PC-9 (cell line): Measurements from ENCODE around the gene MYO10. TPM values are rescaled to one million over a fixed set of nuclear protein-coding genes. Genes with fewer than 3 reads are reported as not detected.

Experiments
- BruUV-seq: library from RNA; stranded (reverse); fragments of 400-500 nt; replicated peaks from 2 replicates; lab custom pipeline; 2021; lab: Mats Ljungman, UMichigan
- CTCF ChIA-PET: fragments of 300-600 bp; sonication (Branson Sonifier 250); formaldehyde crosslinking; loops from one replicate; lab custom pipeline; 2022; ENCODE audit warnings: antibody characterized with exemption; lab: Charles Lee
- POLR2A ChIA-PET: fragments of 300-600 bp; sonication (Branson Sonifier 250); formaldehyde crosslinking; loops from one replicate; lab custom pipeline; 2022; ENCODE audit warnings: antibody characterized with exemption; ENCODE audit not compliant: unreplicated experiment; lab: Charles Lee
- DNase-seq, 2 experiments: peaks; one replicate each; pipeline versions ENCODE4 v3.0.0 to v3.0.0-alpha.2; 2015 to 2022; ENCODE audit warnings: mixed read lengths in 1 of 2
- H2AFZ ChIP-seq: fragments of 200-600 bp; sonication (generic); 2 replicates; pipeline ENCODE4 v1.8.1; 2017; ENCODE audit warnings: antibody characterized with exemption
- H3F3A ChIP-seq: fragments of 200-600 bp; sonication (generic); 2 replicates; pipeline ENCODE4 v1.8.1; 2017; ENCODE audit warnings: antibody characterized with exemption, mild to moderate bottlenecking, low read depth; ENCODE audit not compliant: insufficient read depth
- H3K27ac ChIP-seq: fragments of 200-600 bp; sonication (generic); 2 replicates; pipeline ENCODE4 v1.6.1; 2016; ENCODE audit warnings: mixed run types
- H3K27me3 ChIP-seq: fragments of 200-600 bp; sonication (generic); 2 replicates; pipeline ENCODE4 v1.6.1; 2016; ENCODE audit warnings: low read depth, mixed run types; ENCODE audit not compliant: insufficient read depth
- H3K36me3 ChIP-seq: fragments of 200-600 bp; sonication (generic); 2 replicates; pipeline ENCODE4 v1.6.1; 2016; ENCODE audit warnings: low read depth, mixed run types
- H3K4me1 ChIP-seq: fragments of 200-600 bp; sonication (generic); replicated peaks from 2 replicates; pipeline ENCODE4 v1.6.1; 2016; ENCODE audit warnings: mixed run types; ENCODE audit not compliant: insufficient read depth
- H3K4me2 ChIP-seq: fragments of 200-600 bp; sonication (generic); 2 replicates; pipeline ENCODE4 v1.6.1; 2017; ENCODE audit warnings: mixed run types
- H3K4me3 ChIP-seq: fragments of 200-600 bp; sonication (generic); 2 replicates; pipeline ENCODE4 v1.6.1; 2016; ENCODE audit warnings: mixed run types
- H3K79me2 ChIP-seq: fragments of 200-600 bp; sonication (generic); 2 replicates; pipeline ENCODE4 v1.6.1; 2017; ENCODE audit warnings: low read depth, mixed run types
- H3K9me2 ChIP-seq: fragments of 200-600 bp; sonication (generic); 2 replicates; pipeline ENCODE4 v1.8.1; 2017; ENCODE audit warnings: mild to moderate bottlenecking; ENCODE audit not compliant: insufficient read depth
- H3K9me3 ChIP-seq: fragments of 200-600 bp; sonication (generic); 2 replicates; pipeline ENCODE4 v1.8.1; 2016; ENCODE audit warnings: low read depth; ENCODE audit not compliant: insufficient read depth
- H4K20me1 ChIP-seq: fragments of 200-600 bp; sonication (generic); 2 replicates; pipeline ENCODE4 v1.8.1; 2017; ENCODE audit not compliant: insufficient read depth
- CTCF ChIP-seq: fragments of 200-600 bp; sonication (generic); conservative IDR thresholded peaks from 2 replicates; pipeline ENCODE4 v1.6.1; 2017; ENCODE audit warnings: mixed run types, antibody characterized with exemption, mild to moderate bottlenecking, moderate library complexity
- EZH2 ChIP-seq: fragments of 200-600 bp; sonication (generic); IDR thresholded peaks from 2 replicates; pipeline ENCODE4 v1.8.0; 2017; ENCODE audit warnings: antibody characterized with exemption, low read depth
- intact Hi-C: fragments of 100-400 bp; cut with micrococcal nuclease; formaldehyde crosslinking; loops from one replicate; pipeline ENCODE4 v1.10.0; 2022; ENCODE audit not compliant: unreplicated experiment
- total RNA-seq: library from RNA; stranded (reverse); gene quantifications from 2 replicates; pipeline ENCODE4 v1.2.3, GENCODE V29; 2021

MYO10 gene
- total RNA-seq, 1 experiment from 2014 or later: 92.8 TPM

DNA sequence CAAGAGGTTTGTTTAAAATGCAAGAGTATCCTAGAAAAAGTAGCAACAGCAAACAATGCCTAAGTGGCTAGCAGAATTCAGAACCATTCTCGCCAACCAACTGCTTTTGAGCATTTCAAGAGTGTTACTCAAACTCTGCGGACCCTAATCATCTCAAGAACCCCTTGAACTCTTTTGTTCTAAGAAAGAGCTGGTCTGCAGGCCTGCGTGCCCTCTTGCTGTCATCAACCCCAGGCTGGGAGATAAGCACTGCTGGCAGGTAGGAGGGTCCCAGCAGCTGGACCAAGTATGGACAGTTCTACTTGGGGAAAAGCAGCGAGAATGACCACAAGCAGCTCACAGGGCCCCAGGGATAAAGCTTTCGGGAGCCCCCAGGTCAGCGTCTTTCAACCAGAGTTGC lies 38.3 kb downstream of the MYO10 start:
- H3K4me3 ChIP-seq: no peak overlapping the region
- POLR2A ChIA-PET: interaction anchor here (0.6 kb wide), 1 partner anchor 42 kb away, joined by 4 read pairs; no protein-coding TSS in a partner anchor
- H3K27me3 ChIP-seq: no peaks in the 10 kb centered on the region
- no peak overlapping the region for H2AFZ ChIP-seq
- H3K27ac ChIP-seq: peak overlapping the region; percentile 77
- no peaks in the 10 kb centered on the region for H3K9me3 ChIP-seq
- peak overlapping the region; percentile 26 for H3K4me2 ChIP-seq
- CTCF ChIA-PET: interaction anchor here (0.6 kb wide), 1 partner anchor 22 kb away, joined by 5 read pairs; no protein-coding TSS in a partner anchor
- DNase-seq: no peak
- TF ChIP-seq EZH2 (no peak), CTCF (no peak)
- intact Hi-C loops: no loop called here
- peaks cover 83% of the 10 kb centered on the region for H3K79me2 ChIP-seq
- no peaks in the 10 kb centered on the region for H4K20me1 ChIP-seq
- H3K9me2 ChIP-seq: no peaks in the 10 kb centered on the region
- peaks cover 35% of the 10 kb centered on the region for H3F3A ChIP-seq
- peaks cover 63% of the 10 kb centered on the region for H3K4me1 ChIP-seq
- no TSS peak for BruUV-seq
- H3K36me3 ChIP-seq: no peaks in the 10 kb centered on the region

- Histone ChIP-seq H3K9me3 (no peaks in the 10 kb centered on the region), H3K27ac (peak overlapping the region; percentile 77), H3K4me1 (peaks cover 63% of the 10 kb centered on the region), H3K9me2 (no peaks in the 10 kb centered on the region), H3K79me2 (peaks cover 84% of the 10 kb centered on the region), H3K4me3 (no peak overlapping the region), H2AFZ (no peak overlapping the region), H3K27me3 (no peaks in the 10 kb centered on the region), H3F3A (peaks cover 35% of the 10 kb centered on the region), H3K36me3 (no peaks in the 10 kb centered on the region), H3K4me2 (peak overlapping the region; percentile 26), H4K20me1 (no peaks in the 10 kb centered on the region)
- peak; percentile 53 to 81 for DNase-seq
- TSS peak; percentile 78 for BruUV-seq
- ChIA-PET CTCF (no interaction called here), POLR2A (interaction anchor here (0.6 kb wide), 1 partner anchor 361 kb away, joined by 3 read pairs; no protein-coding TSS in a partner anchor)
- TF ChIP-seq CTCF (no peak), EZH2 (no peak)
- intact Hi-C loops: no loop called here
These were observed 38.8 kb downstream of the MYO10 start for GRCh38 chr5:16897284-16897704.

- Histone ChIP-seq H3K79me2 (peaks cover 90% of the 10 kb centered on the region), H4K20me1 (no peaks in the 10 kb centered on the region), H3K27me3 (no peaks in the 10 kb centered on the region), H3K9me2 (no peaks in the 10 kb centered on the region), H3K4me2 (peak overlapping the region; percentile 26; the same call in 1 of the 2 replicates), H3K4me3 (no peak overlapping the region), H2AFZ (no peak overlapping the region), H3K27ac (peak overlapping the region; percentile 68), H3K4me1 (peaks cover 67% of the 10 kb centered on the region), H3K36me3 (no peaks in the 10 kb centered on the region), H3F3A (peaks cover 35% of the 10 kb centered on the region), H3K9me3 (no peaks in the 10 kb centered on the region)
- intact Hi-C loops: no loop called here
- TF ChIP-seq CTCF (no peak), EZH2 (no peak)
- ChIA-PET CTCF (interaction anchor here (1.3 kb wide), 1 partner anchor 37 kb away, joined by 3 read pairs; no protein-coding TSS in a partner anchor), POLR2A (interaction anchor here (0.6 kb wide), 1 partner anchor 361 kb away, joined by 3 read pairs; no protein-coding TSS in a partner anchor)
- TSS peak; percentile 24 for BruUV-seq
- DNase-seq: no peak
These were observed 39.3 kb downstream of the MYO10 start for GRCh38 chr5:16896767-16897166.
